ENCODE measurements around the gene MN1.
"Not testable (repeated sequence)": the region's sequence is repeated elsewhere in the genome, so short reads cannot be mapped to it uniquely, and the experiment has no call there.

The MN1 gene

GRCh38 chr22:27756212-27756660 lies 45.3 kb downstream of the MN1 start:
- DNase-seq = no peak

GRCh38 chr22:27755521-27756211 lies 45.9 kb downstream of the MN1 start:
- no peak for DNase-seq

- no peak for DNase-seq
These were observed 46.6 kb downstream of the MN1 start for GRCh38 chr22:27754888-27755480.

- no peak for DNase-seq
These were observed 47.2 kb downstream of the MN1 start for GRCh38 chr22:27754247-27754887.

- DNase-seq = peak; percentile 7
These were observed 48.8 kb downstream of the MN1 start for GRCh38 chr22:27752771-27753170.

GRCh38 chr22:27752141-27752540 lies 49.4 kb downstream of the MN1 start:
- no peak for DNase-seq

- no peak for DNase-seq
These were observed 50.1 kb downstream of the MN1 start for GRCh38 chr22:27751277-27752070.

GRCh38 chr22:27750584-27751265 lies 50.8 kb downstream of the MN1 start:
- DNase-seq = no peak

- no peak for DNase-seq
These were observed 51.8 kb downstream of the MN1 start for GRCh38 chr22:27749597-27750225.

GRCh38 chr22:27748751-27749191 lies 52.8 kb downstream of the MN1 start:
- DNase-seq = no peak

GRCh38 chr22:27748349-27748748 lies 53.2 kb downstream of the MN1 start:
- DNase-seq = no peak

GRCh38 chr22:27747396-27748221 lies 53.9 kb downstream of the MN1 start:
- no peak for DNase-seq

GRCh38 chr22:27746918-27747317 lies 54.6 kb downstream of the MN1 start:
- no peak for DNase-seq

- no peak for DNase-seq
These were observed 55.7 kb downstream of the MN1 start for GRCh38 chr22:27745809-27746208.

GRCh38 chr22:27745154-27745553 lies 56.4 kb downstream of the MN1 start:
- no peak for DNase-seq

- DNase-seq = not testable (repeated sequence)
These were observed 57.5 kb downstream of the MN1 start for GRCh38 chr22:27744078-27744477.

GRCh38 chr22:27740202-27740748 lies 61.3 kb downstream of the MN1 start:
- DNase-seq = no peak

GRCh38 chr22:27737521-27737920 lies 64.0 kb downstream of the MN1 start:
- DNase-seq = no peak

- no peak for DNase-seq
These were observed 67.5 kb downstream of the MN1 start for GRCh38 chr22:27734066-27734465.

GRCh38 chr22:27732841-27733240 lies 68.7 kb downstream of the MN1 start:
- DNase-seq = no peak

GRCh38 chr22:27732391-27732790 lies 69.2 kb downstream of the MN1 start:
- DNase-seq = no peak

All from T1000 (cell line).